Stomach (tissue), 4 donors: ENCODE data around the gene COL6A3.

ENCODE experiments used
- EP300 ChIP-seq: sonication (generic); formaldehyde crosslinking; IDR thresholded peaks from one replicate; pipeline ENCODE4 v1.6.1; 2017; ENCODE audit warnings: antibody characterized with exemption
- POLR2A ChIP-seq, 4 donors: fragments of 450-650 bp; IDR thresholded peaks; one replicate each; pipeline ENCODE4 v1.6.1; 2016; ENCODE audit warnings: antibody characterized with exemption in 4 of 4, control low read depth in 2 of 4, mild to moderate bottlenecking in 1 of 4, moderate library complexity in 1 of 4
- POLR2AphosphoS5 ChIP-seq, 3 donors: sonication (generic); formaldehyde crosslinking; IDR thresholded peaks; one replicate each; pipeline ENCODE4 v1.6.1; 2016; ENCODE audit warnings: antibody characterized with exemption in 3 of 3
- TF ChIP-seq, protein P1 (sequence below), 7 experiments: fragments of 450-650 bp in 4 of 7; fragments of 200-600 bp in 3 of 7; sonication (generic) in 3 of 7; IDR thresholded peaks; one replicate each; pipeline ENCODE4 v1.5.1; 2016 to 2019; ENCODE audit warnings: antibody characterized with exemption in 7 of 7, control low read depth in 2 of 7, mild to moderate bottlenecking in 1 of 7

DNA sequence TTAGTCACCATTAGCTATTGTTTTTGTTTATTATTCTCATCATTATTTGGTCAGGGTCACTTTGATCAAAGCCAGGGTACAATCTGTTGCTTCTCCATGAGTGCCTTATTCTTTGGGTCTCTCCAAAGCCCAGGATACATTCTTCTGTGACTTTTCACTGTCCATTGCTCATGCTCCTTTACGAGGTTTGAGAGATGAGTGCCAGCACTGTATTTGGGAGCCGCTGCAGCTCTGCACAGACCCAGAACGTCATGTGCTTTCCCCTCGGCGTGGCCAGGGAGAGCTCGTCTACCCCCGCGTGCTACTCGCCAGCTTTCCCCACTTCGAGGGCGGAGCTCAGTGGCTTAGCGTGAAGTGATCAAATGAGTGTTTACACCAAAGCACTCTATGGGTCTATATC lies 123.7 kb downstream of the COL6A3 start:
- TF ChIP-seq, protein P1, sequence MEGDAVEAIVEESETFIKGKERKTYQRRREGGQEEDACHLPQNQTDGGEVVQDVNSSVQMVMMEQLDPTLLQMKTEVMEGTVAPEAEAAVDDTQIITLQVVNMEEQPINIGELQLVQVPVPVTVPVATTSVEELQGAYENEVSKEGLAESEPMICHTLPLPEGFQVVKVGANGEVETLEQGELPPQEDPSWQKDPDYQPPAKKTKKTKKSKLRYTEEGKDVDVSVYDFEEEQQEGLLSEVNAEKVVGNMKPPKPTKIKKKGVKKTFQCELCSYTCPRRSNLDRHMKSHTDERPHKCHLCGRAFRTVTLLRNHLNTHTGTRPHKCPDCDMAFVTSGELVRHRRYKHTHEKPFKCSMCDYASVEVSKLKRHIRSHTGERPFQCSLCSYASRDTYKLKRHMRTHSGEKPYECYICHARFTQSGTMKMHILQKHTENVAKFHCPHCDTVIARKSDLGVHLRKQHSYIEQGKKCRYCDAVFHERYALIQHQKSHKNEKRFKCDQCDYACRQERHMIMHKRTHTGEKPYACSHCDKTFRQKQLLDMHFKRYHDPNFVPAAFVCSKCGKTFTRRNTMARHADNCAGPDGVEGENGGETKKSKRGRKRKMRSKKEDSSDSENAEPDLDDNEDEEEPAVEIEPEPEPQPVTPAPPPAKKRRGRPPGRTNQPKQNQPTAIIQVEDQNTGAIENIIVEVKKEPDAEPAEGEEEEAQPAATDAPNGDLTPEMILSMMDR (IDR thresholded peaks at IDR 0.05), result no peak
- TF ChIP-seq EP300, result no peak
- TF ChIP-seq POLR2A (IDR thresholded peaks at IDR 0.05), result no peak
- peak in 2 of 3 donors; percentile 43 to 71 for TF ChIP-seq POLR2AphosphoS5 (IDR thresholded peaks at IDR 0.05)
